ENCODE results near the gene AOC3. TPM values are rescaled to one million over a fixed set of nuclear protein-coding genes. Genes with fewer than 3 reads are reported as not detected.

The AOC3 gene
- polyA plus RNA-seq, 1 experiment = 0.12 TPM

DNA sequence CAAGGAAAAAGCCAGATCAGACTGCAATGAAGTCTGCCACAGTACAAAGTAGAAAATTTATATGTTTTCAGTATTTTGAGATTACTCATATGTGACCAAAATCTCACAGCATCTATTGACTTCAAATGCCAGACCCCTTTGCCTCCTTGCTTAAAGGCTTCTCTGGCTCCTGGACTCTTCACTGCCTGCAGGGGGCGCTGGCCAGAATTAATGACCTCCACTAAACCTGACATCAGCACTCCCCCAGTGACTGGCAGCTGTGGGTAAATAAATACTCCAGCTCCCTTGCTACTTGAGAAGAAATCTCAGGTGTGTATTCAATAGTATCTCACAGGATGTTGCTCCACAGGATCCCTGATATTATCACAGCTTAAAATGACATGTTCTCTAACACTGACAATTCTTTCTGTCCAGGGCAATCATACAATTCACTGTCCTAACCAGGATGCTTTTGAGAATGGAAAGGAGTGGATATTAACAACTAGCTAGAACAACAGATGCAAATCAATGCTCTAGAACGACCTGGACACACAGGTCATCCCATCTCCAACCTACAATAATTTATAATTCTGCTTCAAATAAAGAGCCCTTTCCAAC lies 31.0 kb upstream of the AOC3 start:
- TF ChIP-seq CTCF (IDR thresholded peaks at IDR 0.05; ENCODE audit: low read depth, low read length) = peak; percentile 76
- POLR2A ChIA-PET = no interaction called here
- no peak overlapping the region for H3K27ac ChIP-seq (ENCODE audit: low read depth, low read length)

DNA sequence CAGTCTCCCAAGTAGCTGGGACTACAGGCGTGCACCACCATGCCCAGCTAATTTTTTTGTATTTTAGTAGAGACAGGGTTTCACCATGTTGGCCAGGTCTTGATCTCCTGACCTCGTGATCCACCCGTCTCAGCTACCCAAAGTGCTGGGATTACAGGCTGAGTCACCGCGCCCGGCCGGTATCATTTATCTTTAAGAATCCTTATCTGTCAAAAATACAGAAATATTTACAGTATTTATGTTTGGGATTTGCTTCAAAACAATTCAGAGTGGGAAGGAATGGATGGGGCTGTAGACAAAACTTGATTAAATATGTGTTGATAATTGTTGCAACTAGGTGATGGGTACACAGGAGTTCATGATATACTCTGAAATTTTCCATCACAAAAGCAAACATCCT lies 29.8 kb upstream of the AOC3 start:
- no peaks in the 10 kb centered on the region for H3K27me3 ChIP-seq (ENCODE audit: control insufficient read depth, insufficient read depth, low read length)
- H3K27ac ChIP-seq (ENCODE audit: low read depth, low read length) = no peak overlapping the region
- H3K4me3 ChIP-seq (ENCODE audit: low read depth, low read length) = no peak overlapping the region
- ChIA-PET CTCF (interaction anchor here (0.8 to 1.7 kb wide), 8 partner anchors 11 to 243 kb away, joined by 3 to 10 read pairs (median 4); no protein-coding TSS in a partner anchor), POLR2A (interaction anchor here (1.2 kb wide), 1 partner anchor 12 kb away, joined by 3 read pairs; no protein-coding TSS in a partner anchor)
- H3K9me3 ChIP-seq (ENCODE audit: control insufficient read depth, insufficient read depth, low read length) = no peaks in the 10 kb centered on the region
- DNase-seq (ENCODE audit: low read depth, low spot score) = no peak
- TF ChIP-seq CTCF (IDR thresholded peaks at IDR 0.05; ENCODE audit: low read depth, low read length) = no peak

More for the DNA sequence above, 31.0 kb upstream of the AOC3 start:
- H3K4me3 ChIP-seq (ENCODE audit: low read depth, low read length) = no peak overlapping the region
- H3K27me3 ChIP-seq (ENCODE audit: control insufficient read depth, insufficient read depth, low read length) = no peaks in the 10 kb centered on the region
- no peaks in the 10 kb centered on the region for H3K9me3 ChIP-seq (ENCODE audit: control insufficient read depth, insufficient read depth, low read length)
- DNase-seq (ENCODE audit: low read depth, low spot score) = no peak
- CTCF ChIA-PET = interaction anchor here (0.6 to 3.4 kb wide), 18 partner anchors 8 to 178 kb away, joined by 3 to 15 read pairs (median 4); no protein-coding TSS in a partner anchor

- ChIA-PET CTCF (no interaction called here), POLR2A (no interaction called here)
These were observed 23.5 kb upstream of the AOC3 start for GRCh38 chr17:42827472-42827871.

DNA sequence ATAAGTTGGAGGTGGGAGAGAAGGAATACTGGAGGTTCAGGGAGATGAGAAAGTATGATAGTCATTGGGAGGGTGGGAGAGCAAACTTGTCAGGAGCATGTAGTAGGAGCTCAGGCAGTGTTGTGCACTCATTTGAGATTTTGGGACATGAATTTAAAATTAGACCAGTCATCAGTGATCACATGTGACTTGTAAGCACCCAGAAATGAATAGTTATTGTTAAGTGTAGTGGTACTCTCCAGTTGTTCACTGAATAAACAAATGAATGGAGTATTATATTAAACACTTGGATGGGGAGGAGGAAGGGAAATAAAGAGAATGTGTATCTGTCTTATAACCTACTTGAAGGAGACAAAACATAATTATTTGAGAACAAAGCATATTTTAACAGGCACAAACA lies 20.0 kb upstream of the AOC3 start:
- CTCF ChIA-PET = interaction anchor here (1.5 to 2.9 kb wide), 2 partner anchors 12 kb away, joined by 3 to 8 read pairs; no protein-coding TSS in a partner anchor
- POLR2A ChIA-PET = no interaction called here
- no peak for DNase-seq (ENCODE audit: low read depth, low spot score)
- H3K27ac ChIP-seq (ENCODE audit: low read depth, low read length) = no peak overlapping the region
- no peaks in the 10 kb centered on the region for H3K27me3 ChIP-seq (ENCODE audit: control insufficient read depth, insufficient read depth, low read length)
- TF ChIP-seq CTCF (IDR thresholded peaks at IDR 0.05; ENCODE audit: low read depth, low read length) = no peak
- no peak overlapping the region for H3K4me3 ChIP-seq (ENCODE audit: low read depth, low read length)
- H3K9me3 ChIP-seq (ENCODE audit: control insufficient read depth, insufficient read depth, low read length) = no peaks in the 10 kb centered on the region; the same call in 1 of the 2 replicates

More at GRCh38 chr17:42827472-42827871, 23.5 kb upstream of the AOC3 start:
- no peak overlapping the region for H3K4me3 ChIP-seq (ENCODE audit: low read depth, low read length)
- H3K27ac ChIP-seq (ENCODE audit: low read depth, low read length) = no peak overlapping the region
- H3K9me3 ChIP-seq (ENCODE audit: control insufficient read depth, insufficient read depth, low read length) = no peaks in the 10 kb centered on the region
- no peak for TF ChIP-seq CTCF (IDR thresholded peaks at IDR 0.05; ENCODE audit: low read depth, low read length)
- DNase-seq (ENCODE audit: low read depth, low spot score) = no peak
- no peaks in the 10 kb centered on the region for H3K27me3 ChIP-seq (ENCODE audit: control insufficient read depth, insufficient read depth, low read length)

DNA sequence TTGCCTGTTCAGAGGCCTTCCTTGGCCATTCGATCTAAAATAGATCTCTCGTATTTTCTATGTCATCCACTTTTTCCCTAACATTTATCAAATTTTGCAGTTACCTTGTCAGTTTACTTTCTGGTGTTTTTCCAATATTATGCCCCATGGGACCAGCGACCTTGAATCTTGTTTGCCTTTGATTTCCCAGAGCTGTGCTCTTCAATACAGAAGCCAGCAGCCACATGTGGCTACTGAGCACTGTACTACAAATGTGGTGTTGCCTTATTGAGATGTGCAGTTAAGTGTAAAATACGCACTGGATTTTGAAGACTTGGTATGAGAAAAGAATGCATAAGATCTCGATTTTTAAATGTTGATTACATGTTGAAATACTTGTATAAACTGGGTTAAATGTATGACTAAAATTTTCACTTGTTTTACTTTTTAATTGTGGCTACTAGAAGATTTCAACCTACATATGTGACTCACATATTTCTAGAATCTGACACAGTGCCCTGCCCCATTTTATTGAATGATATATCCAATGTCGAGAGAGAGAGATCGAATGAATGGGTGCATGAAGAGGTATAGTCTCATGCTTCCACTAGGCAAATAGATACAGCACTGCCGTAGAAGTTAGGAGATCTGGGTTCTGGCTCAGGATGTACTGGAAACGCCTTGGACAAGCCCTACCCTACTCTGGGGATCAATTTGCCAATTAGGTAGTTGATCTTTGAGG lies 18.6 kb upstream of the AOC3 start:
- no peak for DNase-seq (ENCODE audit: low read depth, low spot score)
- Histone ChIP-seq H3K27ac (ENCODE audit: low read depth, low read length) (peak overlapping the region; percentile 65), H3K9me3 (ENCODE audit: control insufficient read depth, insufficient read depth, low read length) (no peaks in the 10 kb centered on the region; the same call in 1 of the 2 replicates), H3K4me3 (ENCODE audit: low read depth, low read length) (peak overlapping the region; percentile 99), H3K27me3 (ENCODE audit: control insufficient read depth, insufficient read depth, low read length) (no peaks in the 10 kb centered on the region)
- ChIA-PET CTCF (interaction anchor here (1.5 to 6.2 kb wide), 4 partner anchors 8 to 13 kb away, joined by 3 to 35 read pairs (median 12); partner anchors contain the start of genes AOC2 and BECN1), POLR2A (interaction anchor here (1.4 to 3.2 kb wide), 2 partner anchors 8 to 166 kb away, joined by 5 to 16 read pairs; partner anchors contain the start of genes BECN1 and RPL27)
- TF ChIP-seq CTCF (IDR thresholded peaks at IDR 0.05; ENCODE audit: low read depth, low read length) = no peak

Data from AG04450 (cell line).